ENCODE measurements around the gene FCN1.
A peak's percentile ranks its signal among the peaks of the same experiment; 100 is the strongest.

Gene FCN1

GRCh38 chr9:134950386-134951210, 32.9 kb upstream of the FCN1 start:
- no peak for DNase-seq

- no peak for DNase-seq
These were observed 32.1 kb upstream of the FCN1 start for GRCh38 chr9:134949681-134950385.

- DNase-seq = no peak
These were observed 30.4 kb upstream of the FCN1 start for GRCh38 chr9:134948149-134948548.

GRCh38 chr9:134947265-134947955, 29.7 kb upstream of the FCN1 start:
- DNase-seq = peak; percentile 81 to 92

- DNase-seq = no peak
These were observed 29.0 kb upstream of the FCN1 start for GRCh38 chr9:134946663-134947062.

GRCh38 chr9:134945509-134946275, 28.0 kb upstream of the FCN1 start:
- DNase-seq = peak; percentile 92 to 95

- DNase-seq = no peak
These were observed 27.2 kb upstream of the FCN1 start for GRCh38 chr9:134944916-134945315.

- peak; percentile 84 to 97 for DNase-seq
These were observed 26.7 kb upstream of the FCN1 start for GRCh38 chr9:134944351-134944802.

- DNase-seq = no peak
These were observed 26.1 kb upstream of the FCN1 start for GRCh38 chr9:134943836-134944235.

GRCh38 chr9:134943411-134943810, 25.7 kb upstream of the FCN1 start:
- no peak for DNase-seq

- DNase-seq = no peak
These were observed 25.1 kb upstream of the FCN1 start for GRCh38 chr9:134942788-134943184.

- DNase-seq = no peak
These were observed 24.5 kb upstream of the FCN1 start for GRCh38 chr9:134942011-134942787.

GRCh38 chr9:134940236-134941208, 22.8 kb upstream of the FCN1 start:
- DNase-seq = no peak

GRCh38 chr9:134939836-134940235, 22.1 kb upstream of the FCN1 start:
- no peak for DNase-seq

- DNase-seq = no peak
These were observed 21.5 kb upstream of the FCN1 start for GRCh38 chr9:134939080-134939733.

GRCh38 chr9:134938346-134939079, 20.8 kb upstream of the FCN1 start:
- no peak for DNase-seq

GRCh38 chr9:134937566-134938345, 20.0 kb upstream of the FCN1 start:
- no peak for DNase-seq

GRCh38 chr9:134937164-134937555, 19.4 kb upstream of the FCN1 start:
- DNase-seq = no peak
